HUES64 (cell line): ENCODE data around the gene HTR3E.
A peak's percentile ranks its signal among the peaks of the same experiment; 100 is the strongest.
"Not testable (repeated sequence)": the region's sequence is repeated elsewhere in the genome, so short reads cannot be mapped to it uniquely, and the experiment has no call there.

Experiments
- H3K27ac ChIP-seq: 2 replicates; pipeline ENCODE4 v1.7.0; 2013; ENCODE audit warnings: low read depth, low read length, inconsistent platforms
- H3K27me3 ChIP-seq: 2 replicates; pipeline ENCODE4 v1.6.1; 2013; ENCODE audit warnings: mild to moderate bottlenecking, low read length; ENCODE audit not compliant: insufficient read depth
- H3K36me3 ChIP-seq: 2 replicates; pipeline ENCODE4 v1.6.1; 2013; ENCODE audit warnings: mild to moderate bottlenecking, low read length; ENCODE audit not compliant: insufficient read depth
- H3K4me1 ChIP-seq: 2 replicates; pipeline ENCODE4 v1.6.1; 2013; ENCODE audit warnings: mild to moderate bottlenecking, low read length, moderate library complexity; ENCODE audit not compliant: insufficient read depth
- H3K4me3 ChIP-seq: 2 replicates; pipeline ENCODE4 v1.5.1; 2013; ENCODE audit warnings: mild to moderate bottlenecking, low read length, moderate library complexity
- H3K9ac ChIP-seq: 2 replicates; pipeline ENCODE4 v1.6.1; 2013; ENCODE audit warnings: mild to moderate bottlenecking, low read depth, low read length
- H3K9me3 ChIP-seq: 2 replicates; pipeline ENCODE4 v1.6.1; 2013; ENCODE audit warnings: low read depth, low read length; ENCODE audit not compliant: insufficient read depth
- WGBS: fragments of 150-250, 120-280 bp; methylation state at CpG from one replicate; pipeline ENCODE4 v1.1.7; 2013; ENCODE audit warnings: missing lambda C conversion rate; 5-methylcytosine and 5-hydroxymethylcytosine counted together

HTR3E gene

DNA sequence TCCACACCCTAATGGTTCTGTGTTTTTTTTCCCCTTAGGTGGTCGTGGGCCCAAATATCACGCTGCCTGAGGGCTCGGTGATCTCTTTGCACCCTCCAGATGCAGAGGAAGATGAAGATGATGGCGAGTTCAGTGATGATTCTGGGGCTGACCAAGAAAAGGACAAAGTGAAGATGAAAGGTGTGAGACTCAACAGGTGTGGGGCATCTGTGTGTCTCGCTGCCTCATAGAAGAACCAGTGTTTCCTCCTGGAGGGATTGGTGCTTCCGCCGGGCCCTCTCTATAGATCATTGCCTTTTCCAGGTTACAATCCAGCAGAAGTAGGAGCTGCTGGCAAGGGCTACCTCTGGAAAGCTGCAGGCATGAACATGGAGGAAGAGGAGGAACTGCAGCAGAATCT is 45.3 kb downstream of the HTR3E start:
- no peaks in the 10 kb centered on the region for H3K27me3 ChIP-seq
- H3K9ac ChIP-seq: no peak overlapping the region
- no peaks in the 10 kb centered on the region for H3K9me3 ChIP-seq
- H3K4me3 ChIP-seq: no peak overlapping the region
- no peak overlapping the region for H3K27ac ChIP-seq
- peaks cover 63% of the 10 kb centered on the region for H3K36me3 ChIP-seq
- H3K4me1 ChIP-seq: no peaks in the 10 kb centered on the region
- 92% methylated on average over 7 of the region's 7 CpGs for WGBS

DNA sequence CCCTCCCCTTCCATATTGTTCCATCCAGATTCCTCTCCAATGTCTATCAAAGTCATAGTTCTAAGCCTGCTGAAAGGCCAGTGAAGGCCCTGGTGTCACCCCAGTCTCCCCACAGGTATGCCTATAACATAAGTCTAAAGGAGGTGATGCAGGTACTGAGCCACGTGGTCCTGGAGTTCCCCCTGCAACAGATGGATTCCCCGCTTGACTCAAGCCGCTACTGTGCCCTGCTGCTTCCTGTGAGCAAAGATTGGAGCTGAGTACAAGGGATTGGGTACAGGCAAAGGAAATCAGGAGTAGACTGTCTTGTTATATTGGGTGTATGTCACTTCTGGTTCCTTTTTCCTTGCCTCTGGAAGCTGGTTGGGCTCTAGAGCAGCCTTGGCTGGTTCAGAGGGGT is 46.5 kb downstream of the HTR3E start:
- Histone ChIP-seq H3K4me3 (no peak overlapping the region), H3K27me3 (no peaks in the 10 kb centered on the region), H3K9ac (no peak overlapping the region), H3K27ac (no peak overlapping the region), H3K4me1 (no peaks in the 10 kb centered on the region), H3K9me3 (no peaks in the 10 kb centered on the region), H3K36me3 (peaks cover 59% of the 10 kb centered on the region)
- 94% methylated on average over 3 of the region's 3 CpGs for WGBS

GRCh38 chr3:184144505-184144904 is 47.6 kb downstream of the HTR3E start:
- Histone ChIP-seq H3K9ac (no peak overlapping the region), H3K36me3 (peaks cover 59% of the 10 kb centered on the region), H3K4me3 (no peak overlapping the region), H3K27me3 (no peaks in the 10 kb centered on the region), H3K9me3 (no peaks in the 10 kb centered on the region), H3K27ac (no peak overlapping the region), H3K4me1 (no peaks in the 10 kb centered on the region)
- 97% methylated on average over 5 of the region's 5 CpGs for WGBS

GRCh38 chr3:184145111-184145524 is 48.3 kb downstream of the HTR3E start:
- peaks cover 56% of the 10 kb centered on the region for H3K36me3 ChIP-seq
- no peaks in the 10 kb centered on the region for H3K9me3 ChIP-seq
- WGBS: 74% methylated on average over 4 of the region's 4 CpGs
- H3K9ac ChIP-seq: no peak overlapping the region
- H3K27ac ChIP-seq: no peak overlapping the region
- no peaks in the 10 kb centered on the region for H3K27me3 ChIP-seq
- no peaks in the 10 kb centered on the region for H3K4me1 ChIP-seq
- H3K4me3 ChIP-seq: no peak overlapping the region

- H3K27me3 ChIP-seq: no peaks in the 10 kb centered on the region
- no peak overlapping the region for H3K4me3 ChIP-seq
- no peaks in the 10 kb centered on the region for H3K9me3 ChIP-seq
- H3K9ac ChIP-seq: no peak overlapping the region
- WGBS: 95% methylated on average over 8 of the region's 8 CpGs
- peaks cover 49% of the 10 kb centered on the region for H3K36me3 ChIP-seq
- no peaks in the 10 kb centered on the region for H3K4me1 ChIP-seq
- no peak overlapping the region for H3K27ac ChIP-seq
Observed at GRCh38 chr3:184145751-184146270, 48.9 kb downstream of the HTR3E start.

DNA sequence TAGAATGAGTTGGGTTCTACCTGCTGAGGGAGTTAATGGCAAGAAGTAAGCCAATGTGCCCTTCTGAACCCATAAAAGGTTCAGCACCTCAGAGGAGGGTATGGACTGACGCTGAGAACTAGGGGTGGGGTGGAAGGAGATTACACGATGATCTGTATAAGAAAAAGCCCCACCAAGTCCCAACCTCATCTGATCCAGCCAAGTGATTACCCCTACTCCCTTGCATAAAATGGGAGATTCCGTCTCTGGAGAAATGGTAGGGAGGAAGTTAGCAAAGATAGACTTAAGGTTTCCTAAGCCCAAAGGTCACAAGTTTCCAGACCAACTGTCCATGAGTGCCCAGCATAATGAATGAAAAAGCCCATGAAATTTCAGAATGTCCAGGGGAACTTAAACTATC is 51.2 kb downstream of the HTR3E start:
- Histone ChIP-seq H3K27me3 (no peaks in the 10 kb centered on the region), H3K9ac (no peak overlapping the region), H3K4me3 (no peak overlapping the region), H3K4me1 (no peaks in the 10 kb centered on the region), H3K36me3 (peaks cover 27% of the 10 kb centered on the region), H3K27ac (no peak overlapping the region), H3K9me3 (no peaks in the 10 kb centered on the region)
- 88% methylated on average over 1 of the region's 3 CpGs for WGBS

DNA sequence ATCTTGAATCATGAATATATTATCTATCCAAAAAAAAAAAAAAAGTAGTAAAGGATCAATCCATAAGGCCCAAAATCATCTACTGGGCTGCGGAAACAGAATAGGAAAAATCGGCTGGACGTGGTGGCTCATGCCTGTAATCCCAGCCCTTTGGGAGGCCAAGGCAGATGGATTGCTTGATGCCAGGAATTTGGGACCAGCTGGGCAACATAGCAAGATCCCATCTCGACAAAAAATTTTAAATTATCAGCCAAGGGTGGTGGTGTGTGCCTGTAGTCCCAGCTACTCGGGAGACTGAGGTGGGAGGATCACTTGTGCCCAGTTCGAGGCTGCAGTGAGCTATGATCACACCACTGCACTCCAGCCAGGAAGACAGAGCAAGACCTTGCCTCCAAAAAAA is 52.3 kb downstream of the HTR3E start:
- Histone ChIP-seq H3K4me3 (no peak overlapping the region), H3K9ac (no peak overlapping the region), H3K27me3 (no peaks in the 10 kb centered on the region), H3K4me1 (no peaks in the 10 kb centered on the region), H3K9me3 (no peaks in the 10 kb centered on the region), H3K27ac (no peak overlapping the region), H3K36me3 (peaks cover 17% of the 10 kb centered on the region)
- WGBS: 87% methylated on average over 6 of the region's 6 CpGs

DNA sequence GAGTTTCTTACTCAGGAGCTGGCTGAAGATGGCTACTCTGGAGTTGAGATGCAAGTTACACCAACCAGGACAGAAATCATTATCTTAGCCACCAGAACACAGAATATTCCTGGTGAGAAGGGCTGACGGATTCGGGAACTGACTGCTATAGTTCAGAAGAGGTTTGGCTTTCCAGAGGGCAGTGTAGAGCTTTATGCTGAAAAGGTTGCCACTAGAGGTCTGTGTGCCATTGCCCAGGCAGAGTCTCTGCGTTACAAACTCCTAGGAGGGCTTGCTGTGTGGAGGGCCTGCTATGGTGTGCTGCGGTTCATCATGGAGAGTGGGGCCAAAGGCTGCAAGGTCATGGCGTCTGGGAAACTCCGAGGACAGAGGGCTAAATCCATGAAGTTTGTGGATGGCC is 52.9 kb downstream of the HTR3E start:
- not testable (repeated sequence) for H3K4me1 ChIP-seq, H3K9me3 ChIP-seq, H3K9ac ChIP-seq, H3K27ac ChIP-seq, H3K4me3 ChIP-seq, H3K27me3 ChIP-seq
- 73% methylated on average over 6 of the region's 6 CpGs for WGBS
- H3K36me3 ChIP-seq: peaks cover 10% of the 10 kb centered on the region

DNA sequence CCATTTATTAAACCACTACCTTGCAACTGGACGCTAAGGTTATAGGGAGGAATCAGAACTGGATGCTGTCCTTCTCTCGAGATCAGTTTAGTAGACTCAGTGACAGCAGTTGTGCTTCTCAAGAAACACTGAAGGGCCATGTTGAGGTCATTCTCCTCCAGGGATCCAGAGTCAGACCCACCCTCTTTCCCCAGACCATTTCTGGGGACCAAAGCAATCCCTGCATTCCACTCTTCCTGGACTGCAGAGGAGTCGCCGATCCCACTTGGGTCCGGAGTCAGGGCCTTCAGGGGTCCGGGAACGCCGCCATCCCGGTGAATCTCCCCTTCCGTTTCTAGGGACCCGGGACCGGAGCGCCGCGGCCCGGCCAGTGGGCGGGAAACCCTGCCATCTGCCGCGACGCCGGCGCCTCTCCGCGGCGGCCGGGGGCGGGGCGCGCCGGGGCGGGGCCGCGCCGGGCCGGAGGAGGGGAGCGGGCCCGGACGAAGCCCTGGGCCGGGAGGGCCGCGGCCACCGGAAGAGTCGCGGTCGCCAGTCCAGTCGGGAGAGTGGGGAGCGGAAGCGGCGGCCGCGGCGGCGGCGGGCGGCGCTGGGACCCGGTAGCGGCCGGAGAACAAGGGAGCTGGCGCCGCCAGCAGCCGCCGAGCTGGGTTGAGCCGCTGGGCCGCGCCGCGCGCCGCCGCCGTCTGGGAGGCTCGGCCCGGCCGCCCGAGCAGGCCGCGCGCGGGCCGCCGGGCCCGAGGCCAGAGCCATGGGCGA is 58.2 kb downstream of the HTR3E start, which contains the start of gene DVL3:
DVL3 (plus strand) TSS at position 493 of the 759 bp plus-strand sequence; CDS start at position 752, 259 bp downstream.
- Histone ChIP-seq H3K27ac (peak within 1 kb of the TSS; percentile 84), H3K27me3 (no peaks in the 10 kb centered on the region), H3K9ac (peak within 1 kb of the TSS; percentile 78), H3K36me3 (0 out of 2 replicates have a peak, but pooled peaks cover 3% of the 10 kb centered on the region), H3K4me1 (peaks cover 9% of the 10 kb centered on the region; the same call in 1 of the 2 replicates), H3K9me3 (no peaks in the 10 kb centered on the region), H3K4me3 (peak within 1 kb of the TSS; percentile 88)
- under 1% methylated on average over 84 of the region's 84 CpGs for WGBS

- Histone ChIP-seq H3K27me3 (no peaks in the 10 kb centered on the region), H3K4me3 (peak overlapping the region; percentile 88), H3K9ac (peak overlapping the region; percentile 78), H3K27ac (peak overlapping the region; percentile 84), H3K36me3 (peaks cover 6% of the 10 kb centered on the region; the same call in 1 of the 2 replicates), H3K4me1 (peaks cover 9% of the 10 kb centered on the region; the same call in 1 of the 2 replicates), H3K9me3 (no peaks in the 10 kb centered on the region)
- under 1% methylated on average over 46 of the region's 47 CpGs for WGBS
Observed at GRCh38 chr3:184155644-184156521, 59.0 kb downstream of the HTR3E start.

DNA sequence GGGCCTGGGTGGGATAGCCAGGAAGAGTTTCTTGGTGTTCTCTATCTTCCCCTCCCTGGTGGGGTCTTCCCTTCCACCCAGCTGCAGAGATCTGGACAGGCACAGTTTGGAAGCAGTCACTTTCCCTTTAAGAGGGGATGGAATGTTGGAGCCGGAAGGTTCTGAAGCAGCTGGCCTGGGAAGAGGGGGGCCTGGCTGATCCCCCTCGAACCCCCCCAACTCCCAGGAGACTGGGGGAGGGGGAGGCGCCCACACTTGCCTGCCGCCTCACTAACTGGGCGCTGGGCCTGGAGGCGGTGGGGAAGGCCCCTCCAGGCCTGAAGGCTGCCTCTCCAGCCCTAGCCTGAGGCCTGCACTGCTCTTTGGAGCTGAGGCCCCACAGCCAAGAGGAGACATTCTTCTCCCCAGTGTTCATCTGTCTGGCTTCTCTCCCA is 59.7 kb downstream of the HTR3E start:
- Histone ChIP-seq H3K27ac (peak overlapping the region; percentile 84), H3K36me3 (peaks cover 6% of the 10 kb centered on the region; the same call in 1 of the 2 replicates), H3K9me3 (no peaks in the 10 kb centered on the region), H3K4me3 (peak overlapping the region; percentile 88), H3K27me3 (no peaks in the 10 kb centered on the region), H3K4me1 (peaks cover 9% of the 10 kb centered on the region; the same call in 1 of the 2 replicates), H3K9ac (peak overlapping the region; percentile 44)
- 4% methylated on average over 5 of the region's 6 CpGs for WGBS
